Breast epithelium (tissue), 3 donors: Measurements from ENCODE around the gene TOP3B.

Source experiments
- CTCF ChIP-seq, 3 donors: fragments of 450-650 bp; IDR thresholded peaks; one replicate each; pipeline ENCODE4 v1.5.1; 2016 to 2017; ENCODE audit warnings: antibody characterized with exemption in 3 of 3, mild to moderate bottlenecking in 3 of 3, moderate library complexity in 3 of 3
- POLR2A ChIP-seq: fragments of 450-650 bp; IDR thresholded peaks from one replicate; pipeline ENCODE4 v1.6.1; 2016; ENCODE audit warnings: antibody characterized with exemption, mild to moderate bottlenecking, moderate library complexity
- POLR2AphosphoS5 ChIP-seq, 3 donors: sonication (generic); formaldehyde crosslinking; IDR thresholded peaks; one replicate each; pipeline ENCODE4 v1.6.1; 2017; ENCODE audit warnings: antibody characterized with exemption in 3 of 3

GRCh38 chr22:21907638-21908522 lies 74.7 kb downstream of the TOP3B start:
- TF ChIP-seq CTCF (IDR thresholded peaks at IDR 0.05): no peak
- no peak for TF ChIP-seq POLR2A
- TF ChIP-seq POLR2AphosphoS5 (IDR thresholded peaks at IDR 0.05): no peak
